HepG2 (cell line): ENCODE data around the gene OR2AT4. TPM values are rescaled to one million over a fixed set of nuclear protein-coding genes. Genes with fewer than 3 reads are reported as not detected.

ENCODE experiments used
- ATAC-seq: fragments of 200-7000 bp; cut with Tn5 transposase; 3 replicates; pipeline ENCODE4 v1.9.1; 2020; ENCODE audit warnings: mild to moderate bottlenecking, moderate library complexity
- BruUV-seq: library from RNA; stranded (reverse); fragments of 400-500 nt; replicated peaks from 2 replicates; lab custom pipeline; 2021; lab: Mats Ljungman, UMichigan
- CTCF ChIA-PET: fragments of 300-600 bp; formaldehyde crosslinking; extraction: SDS; loops from one replicate; lab custom pipeline; 2021; ENCODE audit warnings: low total read pairs, inconsistent platforms, low intra/inter-chr PET ratio; lab: Yijun Ruan, JAX
- POLR2A ChIA-PET: fragments of 350-600 bp; sonication (Branson Sonifier 250); formaldehyde crosslinking; loops from one replicate; lab custom pipeline; 2020; ENCODE audit warnings: antibody characterized with exemption, inconsistent platforms; lab: Yijun Ruan, JAX
- DNase-seq: peaks from one replicate; pipeline ENCODE4 v3.0.0-alpha.2; 2015; ENCODE audit warnings: low spot score
- FAIRE-seq: peaks from 3 replicates; lab custom pipeline; 2011; peaks lifted over from hg19 to GRCh38; lab: Jason Lieb, UNC
- H2AFZ ChIP-seq: one replicate; pipeline ENCODE4 v1.6.1; 2011; ENCODE audit warnings: low read length, inconsistent platforms
- H3K27ac ChIP-seq: fragments of 300-600 bp; 3 replicates; pipeline ENCODE4 v1.8.0; 2011; ENCODE audit warnings: mixed run types, mild to moderate bottlenecking, mixed read lengths, low read length, inconsistent platforms; ENCODE audit not compliant: insufficient read depth; ENCODE audit errors: extremely low read length
- H3K27me3 ChIP-seq, 2 experiments: fragments of 200-600 bp in 1 of 2; 2 replicates in 1 of 2; 3 replicates in 1 of 2; pipeline versions ENCODE4 v1.6.0 to v1.8.0; 2011; ENCODE audit warnings: low read length in 2 of 2, mild to moderate bottlenecking in 2 of 2, moderate library complexity in 2 of 2, inconsistent platforms in 1 of 2; ENCODE audit not compliant: insufficient read depth in 2 of 2, control insufficient read depth in 1 of 2
- H3K36me3 ChIP-seq, 2 experiments: fragments of 200-600 bp in 1 of 2; replicated peaks in 1 of 2; 2 replicates in 1 of 2; 3 replicates in 1 of 2; pipeline versions ENCODE4 v1.5.1 to v1.8.0; 2011; ENCODE audit warnings: low read length in 2 of 2, inconsistent platforms in 1 of 2; ENCODE audit not compliant: insufficient read depth in 2 of 2, control insufficient read depth in 1 of 2
- H3K4me1 ChIP-seq: 2 replicates; pipeline ENCODE4 v1.5.1; 2012; ENCODE audit warnings: low read length, inconsistent platforms; ENCODE audit not compliant: insufficient read depth
- H3K4me2 ChIP-seq: 2 replicates; pipeline ENCODE4 v1.6.0; 2011; ENCODE audit warnings: low read depth, low read length, inconsistent platforms
- H3K4me3 ChIP-seq, 3 experiments: fragments of 200-600 bp in 1 of 3; sonication (generic), shearing (Covaris generic) in 1 of 3; replicated peaks in 1 of 3; 2 replicates each; pipeline ENCODE4 v1.5.1; 2011 to 2016; ENCODE audit warnings: low read length in 3 of 3, inconsistent platforms in 2 of 3, low read depth in 2 of 3, mild to moderate bottlenecking in 2 of 3, control low read depth in 1 of 3, mixed read lengths in 1 of 3; ENCODE audit not compliant: insufficient read depth in 1 of 3
- H3K79me2 ChIP-seq: one replicate; pipeline ENCODE4 v1.6.1; 2011; ENCODE audit warnings: low read length, inconsistent platforms; ENCODE audit not compliant: insufficient read depth
- H3K9ac ChIP-seq: 2 replicates; pipeline ENCODE4 v1.6.0; 2011; ENCODE audit warnings: mild to moderate bottlenecking, low read depth, low read length, inconsistent platforms; ENCODE audit not compliant: insufficient read depth
- H3K9me3 ChIP-seq: 2 replicates; pipeline ENCODE4 v1.5.1; 2012; ENCODE audit warnings: mild to moderate bottlenecking, low read length
- H4K20me1 ChIP-seq: 2 replicates; pipeline ENCODE4 v1.6.0; 2011; ENCODE audit warnings: inconsistent platforms, mild to moderate bottlenecking, low read length, moderate library complexity; ENCODE audit not compliant: insufficient read depth
- POGZ ChIP-seq: sonication (generic); formaldehyde crosslinking; IDR thresholded peaks from 2 replicates; pipeline ENCODE4 v1.4.0; 2020; ENCODE audit warnings: mild to moderate bottlenecking, missing genetic modification reagents
- WGBS: methylation state at CpG from one replicate; pipeline ENCODE4 v1.1.6; 2017; ENCODE audit warnings: low lambda C conversion rate; 5-methylcytosine and 5-hydroxymethylcytosine counted together
- in situ Hi-C: cut with HindIII; loops from 2 replicates; pipeline ENCODE4 v1.10.0; 2017; ENCODE audit warnings: low pct_unique_long_range_greater_than_20kb; ENCODE audit not compliant: extremely low pct_ligation_motif_present
- intact Hi-C: fragments of 100-400 bp; cut with micrococcal nuclease; formaldehyde crosslinking; loops from one replicate; pipeline ENCODE4 v1.10.0; 2022; ENCODE audit not compliant: unreplicated experiment
- polyA plus RNA-seq, 8 experiments: library from polyadenylated mRNA; depleted of rRNA in 3 of 8; stranded (reverse) in 7 of 8; unstranded in 1 of 8; fragments of >200 nt; fragmentation: Illumina TruSeq in 4 of 8; extraction: Trizol in 4 of 8; gene quantifications; 2 replicates each; pipeline versions ENCODE4 v1.2.1 to v1.2.3, GENCODE V29; 2011 to 2016; ENCODE audit warnings: low read depth in 4 of 8, missing spikeins in 1 of 8, mixed read lengths in 1 of 8; ENCODE audit not compliant: insufficient read depth in 1 of 8
- total RNA-seq, 5 experiments: library from RNA; depleted of rRNA; stranded (reverse); fragments of >200 nt; fragmentation: Illumina TruSeq; extraction: Trizol; gene quantifications; 2 replicates each; pipeline ENCODE4 v1.2.3, GENCODE V29; 2016; ENCODE audit warnings: low read depth in 1 of 5
- TF ChIP-seq, protein P1 (sequence below): sonication (generic); formaldehyde crosslinking; IDR thresholded peaks from 2 replicates; pipeline ENCODE4 v1.4.0; 2020; ENCODE audit warnings: missing genetic modification reagents
- TF ChIP-seq, protein P2 (sequence below): sonication (generic); formaldehyde crosslinking; IDR thresholded peaks from 2 replicates; pipeline ENCODE4 v1.5.0; 2020; ENCODE audit warnings: mild to moderate bottlenecking, missing genetic modification reagents

OR2AT4 gene
- total and polyA plus RNA-seq, 2 of the 13 experiments (the other 11 are each of a cell fraction or from before 2014, with no cell fraction given): not detected

DNA sequence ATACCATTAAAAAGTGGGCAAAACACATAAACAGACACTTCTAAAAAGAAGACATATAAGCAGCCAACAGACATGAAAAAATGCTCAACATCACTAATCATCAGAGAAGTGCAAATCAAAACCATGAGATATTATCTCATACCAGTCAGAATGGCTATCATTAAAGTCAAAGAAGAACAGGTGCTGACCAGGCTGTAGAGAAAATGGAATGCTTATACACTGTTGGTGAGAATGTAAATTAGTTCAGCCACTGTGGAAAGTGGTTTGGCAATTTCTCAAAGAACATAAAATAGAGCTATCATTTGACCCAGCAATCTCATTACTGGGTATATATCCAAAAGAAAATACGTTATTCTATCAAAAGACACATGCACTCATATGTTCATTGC lies 13.5 kb downstream of the OR2AT4 start:
- FAIRE-seq: no peak
- 14% methylated on average over 1 of the region's 1 CpG for WGBS
- intact Hi-C loops: no loop called here
- H2AFZ ChIP-seq: no peak overlapping the region
- H3K9me3 ChIP-seq: no peaks in the 10 kb centered on the region
- TF ChIP-seq POGZ (CRISPR knock-in tag): no peak
- TF ChIP-seq, protein P1, sequence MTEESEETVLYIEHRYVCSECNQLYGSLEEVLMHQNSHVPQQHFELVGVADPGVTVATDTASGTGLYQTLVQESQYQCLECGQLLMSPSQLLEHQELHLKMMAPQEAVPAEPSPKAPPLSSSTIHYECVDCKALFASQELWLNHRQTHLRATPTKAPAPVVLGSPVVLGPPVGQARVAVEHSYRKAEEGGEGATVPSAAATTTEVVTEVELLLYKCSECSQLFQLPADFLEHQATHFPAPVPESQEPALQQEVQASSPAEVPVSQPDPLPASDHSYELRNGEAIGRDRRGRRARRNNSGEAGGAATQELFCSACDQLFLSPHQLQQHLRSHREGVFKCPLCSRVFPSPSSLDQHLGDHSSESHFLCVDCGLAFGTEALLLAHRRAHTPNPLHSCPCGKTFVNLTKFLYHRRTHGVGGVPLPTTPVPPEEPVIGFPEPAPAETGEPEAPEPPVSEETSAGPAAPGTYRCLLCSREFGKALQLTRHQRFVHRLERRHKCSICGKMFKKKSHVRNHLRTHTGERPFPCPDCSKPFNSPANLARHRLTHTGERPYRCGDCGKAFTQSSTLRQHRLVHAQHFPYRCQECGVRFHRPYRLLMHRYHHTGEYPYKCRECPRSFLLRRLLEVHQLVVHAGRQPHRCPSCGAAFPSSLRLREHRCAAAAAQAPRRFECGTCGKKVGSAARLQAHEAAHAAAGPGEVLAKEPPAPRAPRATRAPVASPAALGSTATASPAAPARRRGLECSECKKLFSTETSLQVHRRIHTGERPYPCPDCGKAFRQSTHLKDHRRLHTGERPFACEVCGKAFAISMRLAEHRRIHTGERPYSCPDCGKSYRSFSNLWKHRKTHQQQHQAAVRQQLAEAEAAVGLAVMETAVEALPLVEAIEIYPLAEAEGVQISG (CRISPR knock-in tag): no peak
- TF ChIP-seq, protein P2, sequence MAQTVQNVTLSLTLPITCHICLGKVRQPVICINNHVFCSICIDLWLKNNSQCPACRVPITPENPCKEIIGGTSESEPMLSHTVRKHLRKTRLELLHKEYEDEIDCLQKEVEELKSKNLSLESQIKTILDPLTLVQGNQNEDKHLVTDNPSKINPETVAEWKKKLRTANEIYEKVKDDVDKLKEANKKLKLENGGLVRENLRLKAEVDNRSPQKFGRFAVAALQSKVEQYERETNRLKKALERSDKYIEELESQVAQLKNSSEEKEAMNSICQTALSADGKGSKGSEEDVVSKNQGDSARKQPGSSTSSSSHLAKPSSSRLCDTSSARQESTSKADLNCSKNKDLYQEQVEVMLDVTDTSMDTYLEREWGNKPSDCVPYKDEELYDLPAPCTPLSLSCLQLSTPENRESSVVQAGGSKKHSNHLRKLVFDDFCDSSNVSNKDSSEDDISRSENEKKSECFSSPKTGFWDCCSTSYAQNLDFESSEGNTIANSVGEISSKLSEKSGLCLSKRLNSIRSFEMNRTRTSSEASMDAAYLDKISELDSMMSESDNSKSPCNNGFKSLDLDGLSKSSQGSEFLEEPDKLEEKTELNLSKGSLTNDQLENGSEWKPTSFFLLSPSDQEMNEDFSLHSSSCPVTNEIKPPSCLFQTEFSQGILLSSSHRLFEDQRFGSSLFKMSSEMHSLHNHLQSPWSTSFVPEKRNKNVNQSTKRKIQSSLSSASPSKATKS (CRISPR knock-in tag): no peak
- ChIA-PET CTCF (no interaction called here), POLR2A (no interaction called here)
- in situ Hi-C loops: no loop called here
- H3K27me3 ChIP-seq: no peaks in the 10 kb centered on the region; a peak in 1 of 5 replicates
- DNase-seq: no peak
- H3K9ac ChIP-seq: no peak overlapping the region
- no peak overlapping the region for H3K4me2 ChIP-seq
- no peak overlapping the region for H3K4me3 ChIP-seq
- BruUV-seq: no TSS peak
- H3K4me1 ChIP-seq: peaks cover 6% of the 10 kb centered on the region
- no peak overlapping the region for H3K27ac ChIP-seq
- H4K20me1 ChIP-seq: no peaks in the 10 kb centered on the region
- H3K79me2 ChIP-seq: no peaks in the 10 kb centered on the region
- no peaks in the 10 kb centered on the region for H3K36me3 ChIP-seq
- no peak for ATAC-seq
